Right lobe of liver (tissue), 4 donors: Measurements from ENCODE around the gene SEMA4B.

ENCODE experiments used
- CTCF ChIP-seq, 4 donors: fragments of 200-600 bp in 3 of 4; fragments of 450-650 bp in 1 of 4; IDR thresholded peaks; one replicate each; pipeline versions ENCODE4 v1.5.1 to v1.8.0; 2016 to 2022; ENCODE audit warnings: antibody characterized with exemption in 4 of 4, mild to moderate bottlenecking in 2 of 4
- POLR2A ChIP-seq: fragments of 450-650 bp; IDR thresholded peaks from one replicate; pipeline ENCODE4 v1.6.1; 2017; ENCODE audit warnings: antibody characterized with exemption, mild to moderate bottlenecking
- donor health status: DM: no; HTN: no; CAD: no.
- donor health status: DM: no; HTN: no; CAD: no.
- donor health status: DM: no; HTN: yes; CAD: no.

GRCh38 chr15:90200534-90201129 lies 498 bp upstream of the SEMA4B start:
- TF ChIP-seq CTCF (IDR thresholded peaks at IDR 0.05) (no peak), POLR2A (no peak)
